NCI-H345 (cell line): Measurements from ENCODE around the gene RGS6.

Source experiments
- DNase-seq: peaks from one replicate; lab custom pipeline; 2025; lab: John Stamatoyannopoulos, UW

Gene RGS6

DNA sequence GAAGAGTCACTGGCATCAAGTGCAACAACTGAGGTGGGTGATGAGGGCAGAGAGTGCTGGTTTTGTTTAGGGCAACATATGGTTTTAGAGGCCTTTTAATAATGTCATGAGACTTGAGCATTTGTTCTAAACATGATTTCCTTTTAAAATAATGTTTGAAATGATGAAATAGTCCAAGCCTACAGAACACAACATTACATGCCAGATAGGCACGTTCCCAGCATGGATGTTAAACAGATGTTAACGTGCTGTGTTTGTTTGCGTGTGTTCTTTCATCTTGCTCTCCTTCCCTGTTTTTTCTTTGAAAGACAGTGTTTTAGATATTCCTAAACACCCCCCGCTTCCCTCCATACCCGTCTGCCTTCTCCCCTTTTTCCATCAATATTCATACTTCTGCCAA lies 82.3 kb downstream of the RGS6 start:
- no peak for DNase-seq

DNA sequence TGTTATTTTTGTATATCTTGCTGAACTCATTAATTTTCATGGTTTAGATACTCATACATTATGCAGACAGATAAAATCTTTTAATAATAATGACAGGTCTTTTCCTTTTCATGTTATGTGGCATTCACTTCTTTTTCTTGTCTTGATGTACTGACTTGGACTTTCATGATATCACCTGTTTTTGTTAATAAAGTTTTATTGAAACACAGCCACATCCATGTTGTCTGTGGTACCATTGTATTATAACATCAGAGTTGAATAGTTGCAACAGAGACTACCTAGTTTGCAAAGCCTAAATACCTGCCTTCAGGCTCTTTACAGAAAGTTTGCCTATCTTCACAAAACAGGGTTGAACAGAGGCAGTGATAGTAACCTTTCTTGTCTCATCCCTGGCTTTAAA lies 85.1 kb downstream of the RGS6 start:
- no peak for DNase-seq

DNA sequence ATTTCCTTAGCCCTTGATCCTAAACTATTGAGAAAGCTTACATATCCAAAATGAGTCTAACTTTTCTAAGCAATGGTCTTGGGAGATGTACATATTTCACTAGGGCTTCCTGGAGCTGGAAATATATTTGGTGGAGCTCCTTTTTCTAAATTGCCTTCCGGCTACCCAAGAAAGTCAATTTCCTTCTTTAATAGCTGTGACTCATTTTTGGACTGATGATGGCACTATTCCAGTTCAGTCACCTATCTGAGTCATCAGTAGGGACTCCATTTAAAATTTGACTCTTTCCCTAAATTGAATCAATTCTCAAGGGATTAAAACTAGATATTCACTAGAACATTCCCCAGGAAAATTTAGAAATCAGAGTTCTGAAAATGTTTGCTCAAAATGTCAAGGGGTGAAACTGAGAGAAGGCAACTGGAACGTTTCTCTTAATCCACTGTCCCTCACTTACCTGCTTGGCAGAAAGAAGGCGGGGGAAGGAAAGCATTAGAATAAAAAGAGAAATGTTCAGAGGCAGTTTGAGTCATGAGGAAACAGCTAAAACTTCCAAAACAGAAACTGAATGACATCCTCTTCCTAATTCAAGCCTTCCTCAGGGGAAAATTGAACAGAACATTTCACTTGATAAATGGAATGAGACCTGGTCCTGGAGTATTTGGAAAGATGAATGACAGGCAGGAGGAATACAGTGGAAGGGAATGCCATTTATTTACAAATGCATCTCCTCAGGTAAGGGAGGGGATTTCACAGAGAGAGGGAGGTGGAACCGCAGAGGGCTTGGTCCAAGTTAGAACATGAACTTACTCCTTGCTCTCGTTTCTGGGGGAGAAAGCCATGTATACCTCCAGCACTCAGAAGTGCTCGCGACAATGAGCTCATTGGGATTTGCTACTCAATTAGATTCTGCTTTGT lies 91.2 kb downstream of the RGS6 start:
- no peak for DNase-seq

DNA sequence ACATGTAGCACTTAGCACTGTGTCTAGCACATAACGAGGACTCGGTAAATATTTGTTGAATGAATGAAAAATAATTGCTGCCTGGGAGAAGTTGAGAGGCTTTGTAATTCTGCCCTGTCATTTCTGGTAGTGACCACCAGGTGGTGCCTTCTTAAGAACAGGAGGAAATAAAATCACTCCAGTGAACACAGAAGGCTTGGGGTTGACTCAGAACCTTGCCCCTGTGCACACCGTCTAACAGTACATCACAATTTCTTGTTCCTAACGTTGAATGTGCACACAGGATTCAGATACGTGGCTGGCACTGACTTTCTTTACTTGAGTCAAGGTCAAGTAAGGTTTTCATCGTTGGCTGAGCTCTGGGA lies 91.8 kb downstream of the RGS6 start:
- DNase-seq, result peak; percentile 49

DNA sequence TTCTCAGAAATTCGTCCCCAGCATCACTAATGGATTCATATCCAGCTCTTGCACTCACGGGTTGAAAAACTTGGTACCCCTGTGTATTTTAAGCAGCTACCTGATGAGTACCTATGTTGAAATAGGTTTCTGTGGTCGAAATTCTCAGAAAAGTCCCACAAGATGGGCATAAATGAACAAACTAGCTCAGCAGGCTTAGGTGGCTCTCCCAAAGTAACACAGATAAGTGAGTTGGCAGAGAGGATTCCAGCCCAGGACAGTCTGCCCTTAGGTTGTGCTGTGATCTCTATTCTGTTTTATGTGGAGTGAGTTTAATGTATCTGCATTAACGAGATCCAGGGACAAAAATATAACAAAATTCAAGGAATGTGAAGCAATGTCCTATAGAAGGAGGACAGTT lies 92.3 kb downstream of the RGS6 start:
- DNase-seq, result no peak

DNA sequence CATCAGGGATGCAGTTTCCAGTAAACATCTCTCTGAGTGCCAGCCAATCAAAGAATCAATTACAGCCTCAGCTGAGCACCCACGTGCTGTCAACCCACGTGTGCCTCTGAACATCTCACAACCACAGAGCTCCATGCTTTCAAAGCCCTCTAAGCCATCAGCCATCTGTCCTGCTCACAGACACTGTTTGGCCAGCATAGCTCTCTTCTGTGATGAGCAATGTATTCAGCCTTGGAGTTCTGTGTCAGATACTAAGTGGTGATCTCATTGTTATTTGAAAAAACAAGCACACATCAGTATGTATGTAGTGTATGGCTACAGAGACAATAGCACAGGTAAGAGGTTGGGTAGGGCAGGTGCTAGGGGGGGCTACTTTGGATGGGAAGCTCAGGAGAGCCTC lies 94.3 kb downstream of the RGS6 start:
- peak; percentile 58 for DNase-seq

DNA sequence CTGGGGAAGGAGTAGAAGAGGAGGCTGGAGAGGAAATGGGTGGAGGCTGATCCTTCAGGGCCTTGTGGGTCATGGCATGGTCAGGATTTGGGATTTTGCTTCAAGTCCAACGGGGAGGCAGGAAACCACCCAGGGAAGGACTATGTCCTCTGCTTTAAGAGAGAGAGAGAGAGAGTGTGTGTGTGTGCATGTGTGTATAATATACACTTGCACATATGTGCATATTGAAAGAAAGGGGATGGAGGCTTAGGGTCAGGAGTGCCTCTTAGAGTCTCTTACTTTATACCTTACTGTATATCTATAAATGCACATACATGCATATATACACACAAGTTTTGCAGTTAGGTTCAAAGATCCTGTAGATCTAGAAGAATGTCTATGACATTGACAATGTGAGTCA lies 94.8 kb downstream of the RGS6 start:
- DNase-seq, result no peak

DNA sequence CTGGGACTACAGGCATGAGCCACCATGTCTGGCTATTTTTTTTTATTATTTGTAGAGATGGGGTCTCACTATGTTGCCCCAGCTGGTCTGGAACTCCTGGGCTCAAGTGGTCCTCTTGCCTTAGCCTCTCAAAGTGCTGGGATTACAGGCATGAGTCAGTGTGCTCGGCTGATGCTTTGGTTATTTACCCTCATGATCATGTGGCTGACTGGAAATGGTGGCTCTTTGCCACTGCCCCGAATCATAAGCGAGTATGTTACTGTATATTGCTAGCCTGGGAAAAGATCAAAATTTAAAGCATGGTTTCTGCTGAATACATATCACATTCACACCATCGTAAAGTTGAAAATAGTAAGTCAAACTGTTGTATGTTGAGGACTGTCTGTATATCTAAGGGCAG lies 101.1 kb downstream of the RGS6 start:
- DNase-seq, result no peak

DNA sequence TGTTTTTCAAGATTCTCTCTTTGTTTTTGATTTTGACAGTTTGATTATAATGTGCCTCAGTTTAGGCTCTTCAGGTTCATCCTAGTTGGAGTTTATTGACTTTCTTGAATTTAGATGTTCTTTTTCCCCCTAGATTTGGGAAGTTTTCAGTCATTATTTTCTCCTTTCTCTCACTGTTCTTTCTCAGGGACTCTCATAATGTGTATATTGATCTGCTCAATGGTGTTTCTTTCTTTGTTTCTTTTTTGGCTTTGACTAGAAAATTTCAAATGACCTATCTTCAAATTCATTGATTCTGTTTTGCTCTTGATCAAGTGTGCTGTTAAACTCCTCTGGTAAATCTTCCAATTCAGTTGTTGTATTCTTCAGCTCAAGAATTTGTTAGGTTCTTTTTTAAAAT lies 108.3 kb downstream of the RGS6 start:
- no peak for DNase-seq

DNA sequence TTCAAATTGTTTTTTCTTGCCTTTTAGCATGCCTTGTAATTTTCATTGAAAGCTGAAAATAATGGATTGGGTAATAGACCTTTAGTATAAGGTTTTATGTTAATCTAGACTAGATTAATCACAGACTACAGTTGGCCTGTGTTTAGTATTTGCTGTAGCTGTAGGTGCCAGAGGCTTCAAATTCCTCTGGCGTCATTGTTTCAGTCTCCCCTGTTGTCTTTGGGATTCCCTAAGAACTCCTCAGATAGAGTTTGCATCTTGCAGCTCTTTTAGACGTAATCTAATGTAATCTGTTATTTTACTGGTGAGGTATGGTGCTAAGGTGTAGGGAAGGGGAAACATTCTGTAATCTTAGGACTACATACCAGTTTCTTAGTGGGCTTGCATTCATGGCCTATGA lies 113.0 kb downstream of the RGS6 start:
- DNase-seq, result no peak

DNA sequence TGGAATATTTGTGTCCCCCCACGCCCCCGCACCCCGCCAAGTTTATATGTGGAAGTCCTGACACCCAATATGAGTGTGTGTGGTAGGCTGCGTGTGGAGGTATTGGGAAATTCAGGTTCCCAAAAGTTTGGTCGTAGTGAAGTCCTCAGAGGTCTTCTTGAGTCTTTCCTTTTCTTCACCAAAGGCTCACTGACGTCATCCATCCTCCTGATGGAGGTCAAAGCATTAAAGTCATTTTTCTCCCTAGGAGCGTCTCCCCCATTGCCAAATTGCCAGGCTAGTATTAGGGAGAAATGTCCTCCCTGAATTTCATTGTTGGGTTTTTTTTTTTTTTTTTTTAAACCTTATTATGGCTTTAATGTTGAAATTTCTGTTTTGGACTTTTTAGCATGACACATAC lies 113.7 kb downstream of the RGS6 start:
- DNase-seq, result no peak

DNA sequence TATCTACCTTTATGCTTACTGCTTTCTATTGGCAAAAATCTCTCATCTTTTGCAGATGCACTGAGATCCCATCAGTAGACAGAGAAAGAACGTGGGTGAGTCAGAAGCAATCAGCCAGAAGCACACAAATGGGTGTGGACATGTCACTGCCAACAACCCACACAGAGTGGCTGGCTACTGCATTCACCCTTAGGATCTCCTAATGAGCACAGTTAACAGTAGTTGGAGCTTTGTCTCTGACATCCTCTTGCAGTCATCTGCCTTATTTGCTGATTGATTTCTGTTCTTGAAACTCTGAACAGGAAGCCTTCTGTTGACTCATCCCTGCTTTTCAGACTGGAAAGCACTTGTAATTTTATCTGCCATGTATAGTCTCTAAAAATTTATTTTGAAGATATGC lies 117.2 kb downstream of the RGS6 start:
- DNase-seq, result peak; percentile 49

DNA sequence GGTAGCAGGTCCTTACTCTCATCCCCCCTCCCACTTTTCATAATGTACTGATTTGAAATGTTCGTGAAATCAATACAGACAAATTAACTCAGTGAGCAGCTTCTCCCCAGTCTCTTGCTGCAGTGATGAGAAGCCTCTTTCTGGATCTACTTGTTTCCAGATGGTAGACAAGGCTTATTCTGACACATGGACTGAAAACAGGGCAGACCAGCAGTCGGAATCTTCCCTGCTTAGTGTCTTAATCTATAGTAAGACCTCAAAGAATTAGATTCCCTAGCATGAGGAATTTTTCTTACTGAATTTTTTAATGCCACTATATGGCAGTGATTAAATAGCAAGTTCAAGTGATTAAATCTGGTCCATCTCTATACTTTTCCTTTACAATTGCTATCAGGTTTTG lies 120.1 kb downstream of the RGS6 start:
- no peak for DNase-seq

DNA sequence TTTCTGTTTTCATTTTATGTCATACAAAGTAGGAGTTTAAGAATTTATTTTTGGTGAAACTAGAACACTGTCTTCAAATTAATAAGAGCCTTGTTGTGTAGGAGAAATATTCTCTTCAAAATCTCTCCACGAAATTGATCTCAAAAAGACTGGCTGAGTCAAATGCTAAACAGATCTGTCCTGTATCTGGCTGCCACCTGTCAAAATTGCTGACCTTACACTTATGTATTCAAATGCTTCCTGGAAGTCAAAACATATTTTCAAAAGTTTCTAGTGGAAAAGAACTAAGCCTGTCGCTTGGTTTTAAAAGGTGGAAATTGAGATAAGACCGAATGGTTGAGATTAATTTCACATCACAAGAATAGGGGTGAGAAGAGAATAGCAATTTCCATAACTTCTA lies 121.4 kb downstream of the RGS6 start:
- no peak for DNase-seq

DNA sequence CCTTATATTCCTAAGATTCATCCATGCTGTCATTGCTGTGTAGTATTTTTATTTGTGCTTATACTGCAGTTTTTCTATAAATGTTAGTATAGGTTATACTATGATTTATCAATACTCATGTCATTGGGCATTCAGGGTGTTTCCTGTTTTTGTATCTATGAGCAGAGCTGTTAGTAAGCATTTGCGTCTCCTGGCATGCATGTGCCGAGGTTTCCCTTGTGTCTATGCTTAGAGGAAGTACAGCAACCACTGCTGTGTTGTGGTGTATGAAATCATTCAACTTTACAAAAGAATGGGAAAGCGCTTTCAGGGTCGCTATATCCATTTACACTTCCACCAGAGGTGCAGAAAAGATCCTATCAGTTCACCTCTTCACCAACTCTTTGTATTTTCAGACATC lies 122.7 kb downstream of the RGS6 start:
- DNase-seq, result no peak

DNA sequence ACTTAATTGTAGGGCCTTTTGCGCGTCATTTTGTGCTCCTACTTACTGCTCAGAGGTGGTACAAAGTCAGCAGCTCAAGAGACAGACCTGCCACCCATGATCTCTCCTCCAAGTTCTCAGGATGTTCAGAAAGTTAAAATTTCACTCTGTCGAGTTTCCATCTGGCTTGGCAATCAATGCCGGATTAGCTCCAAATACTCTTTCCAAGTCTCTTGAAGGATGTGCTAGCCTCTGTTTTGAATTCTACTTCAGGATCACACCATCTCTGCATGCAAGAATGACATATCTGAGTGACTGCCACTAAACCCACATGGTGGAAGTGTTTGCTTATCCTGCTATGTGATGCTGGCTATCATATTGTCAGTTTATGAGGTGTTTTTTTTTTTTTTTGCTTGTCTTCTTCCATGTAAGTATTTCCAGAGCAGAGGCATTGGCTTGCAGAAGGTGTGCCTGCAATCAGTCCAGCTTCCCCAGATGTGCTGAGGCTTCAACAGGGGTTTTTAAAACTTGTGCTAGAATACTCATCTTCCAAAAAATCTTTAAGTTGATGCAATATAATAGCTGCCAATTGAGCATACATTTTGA lies 125.6 kb downstream of the RGS6 start:
- no peak for DNase-seq

DNA sequence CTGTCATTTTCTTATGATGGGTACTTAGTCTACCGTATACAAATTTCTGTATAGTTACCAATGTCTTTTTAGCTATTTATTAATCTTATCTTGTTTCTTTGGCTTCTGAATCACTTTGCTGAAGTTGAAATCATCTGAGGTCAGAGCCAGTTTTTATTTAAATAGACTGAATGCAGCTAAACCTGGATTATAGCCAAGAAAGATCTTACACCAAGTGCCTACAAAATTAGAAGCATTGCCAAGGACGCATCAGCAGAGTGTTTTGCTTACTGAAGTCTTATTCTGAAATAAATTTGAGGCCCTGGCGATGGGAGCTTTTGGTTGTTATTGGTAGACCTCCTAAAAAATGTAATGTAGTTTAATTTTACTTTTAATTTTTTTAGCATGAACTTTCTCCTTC lies 128.2 kb downstream of the RGS6 start:
- DNase-seq, result peak; percentile 37

DNA sequence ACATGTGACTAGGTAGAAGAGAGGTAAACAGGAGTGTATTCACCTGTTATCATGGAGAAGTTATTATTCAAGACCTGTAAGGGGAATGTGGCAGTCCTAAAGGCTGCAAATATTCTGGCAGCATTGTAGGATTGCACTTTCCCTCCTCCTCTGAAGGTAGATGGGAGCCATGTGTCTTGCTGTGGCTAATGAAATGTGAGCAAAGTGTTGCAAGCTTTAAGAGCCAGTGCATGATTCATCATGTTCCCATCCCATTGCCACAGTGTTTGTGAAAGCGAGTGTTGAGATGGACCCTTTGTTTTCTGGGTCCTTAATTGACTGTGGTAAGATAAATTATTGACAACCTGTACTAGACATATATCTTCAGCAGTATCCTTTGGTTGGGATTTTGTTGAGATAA lies 128.7 kb downstream of the RGS6 start:
- DNase-seq, result no peak

DNA sequence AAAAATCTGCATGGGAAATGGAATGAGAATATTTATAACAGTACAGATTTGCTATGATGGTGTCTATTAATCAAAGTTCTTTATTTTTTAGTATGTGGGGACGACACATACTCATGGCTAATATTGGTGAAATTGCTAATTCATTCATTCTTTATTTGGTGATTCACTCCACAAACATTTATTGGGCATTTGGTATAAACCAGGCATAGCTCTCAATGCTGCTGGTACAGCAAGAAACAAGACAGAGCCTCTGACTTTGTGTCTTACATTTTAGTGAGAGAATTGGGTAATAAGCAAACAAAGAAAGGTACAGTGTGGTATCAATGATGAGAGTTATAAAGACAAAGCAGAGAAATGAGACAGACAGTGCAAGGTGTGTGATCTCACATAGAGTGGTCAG lies 129.5 kb downstream of the RGS6 start:
- no peak for DNase-seq

DNA sequence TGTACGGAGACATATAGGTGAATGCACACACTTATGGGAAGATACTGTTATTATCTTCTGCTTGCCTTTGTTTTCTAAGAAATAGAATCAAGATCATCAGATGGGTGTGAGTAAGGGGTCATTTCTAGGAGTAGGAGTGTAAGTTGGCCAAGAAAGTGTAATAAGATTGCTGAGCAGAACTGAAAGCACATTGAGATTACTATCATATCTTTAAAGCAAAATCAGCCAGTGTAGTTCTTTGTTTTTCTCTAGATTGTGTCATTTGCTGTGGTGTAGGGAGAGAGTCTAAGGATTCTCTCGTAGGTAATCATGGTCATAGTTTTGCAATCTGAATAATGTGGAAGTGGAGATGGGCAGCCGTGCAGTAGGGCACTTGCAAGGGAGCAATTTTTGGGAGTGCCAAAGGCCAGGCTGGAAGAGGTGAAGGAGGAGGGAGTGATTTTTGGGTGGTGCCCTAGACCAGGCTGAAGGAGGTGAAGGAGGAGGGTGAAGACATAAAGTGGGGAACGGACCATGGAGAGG lies 131.6 kb downstream of the RGS6 start:
- no peak for DNase-seq

DNA sequence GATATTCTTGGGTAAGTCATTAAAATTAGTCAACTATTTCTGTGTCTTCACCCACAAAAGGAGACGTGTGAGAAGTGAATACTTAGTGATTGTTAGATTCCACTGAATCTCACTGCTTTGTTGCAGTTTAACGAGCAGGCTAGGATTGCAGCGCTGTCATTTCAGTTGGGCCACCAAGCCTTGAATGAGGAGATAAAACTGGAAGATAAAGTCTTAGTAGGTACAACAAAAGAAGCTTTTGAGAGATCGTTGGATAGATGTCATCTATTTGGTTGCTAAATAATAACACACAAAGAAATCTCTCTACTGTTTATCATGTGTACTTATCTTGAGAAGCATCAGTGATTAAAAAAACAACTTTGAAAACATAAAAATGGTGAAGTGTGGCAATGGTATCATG lies 132.3 kb downstream of the RGS6 start:
- no peak for DNase-seq

DNA sequence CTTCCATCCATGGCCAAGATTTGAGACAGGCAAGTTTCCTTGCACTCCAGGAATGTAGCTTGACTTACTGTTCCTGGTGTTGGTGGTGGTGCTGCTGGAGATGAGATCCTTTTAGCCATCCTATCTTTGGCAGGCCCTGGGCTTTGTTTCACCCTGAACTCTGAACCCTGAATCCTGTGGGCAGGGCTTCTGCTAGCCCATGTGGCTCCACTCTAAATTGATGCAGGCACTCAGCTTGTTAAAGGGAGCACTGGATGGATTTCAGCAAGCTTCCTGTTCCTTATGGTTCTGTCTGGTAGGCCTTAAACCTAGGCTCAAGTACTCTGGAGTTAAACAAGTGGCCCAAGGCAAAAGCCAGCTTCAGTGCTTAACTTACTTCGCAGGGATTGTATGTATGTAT lies 138.2 kb downstream of the RGS6 start:
- no peak for DNase-seq

DNA sequence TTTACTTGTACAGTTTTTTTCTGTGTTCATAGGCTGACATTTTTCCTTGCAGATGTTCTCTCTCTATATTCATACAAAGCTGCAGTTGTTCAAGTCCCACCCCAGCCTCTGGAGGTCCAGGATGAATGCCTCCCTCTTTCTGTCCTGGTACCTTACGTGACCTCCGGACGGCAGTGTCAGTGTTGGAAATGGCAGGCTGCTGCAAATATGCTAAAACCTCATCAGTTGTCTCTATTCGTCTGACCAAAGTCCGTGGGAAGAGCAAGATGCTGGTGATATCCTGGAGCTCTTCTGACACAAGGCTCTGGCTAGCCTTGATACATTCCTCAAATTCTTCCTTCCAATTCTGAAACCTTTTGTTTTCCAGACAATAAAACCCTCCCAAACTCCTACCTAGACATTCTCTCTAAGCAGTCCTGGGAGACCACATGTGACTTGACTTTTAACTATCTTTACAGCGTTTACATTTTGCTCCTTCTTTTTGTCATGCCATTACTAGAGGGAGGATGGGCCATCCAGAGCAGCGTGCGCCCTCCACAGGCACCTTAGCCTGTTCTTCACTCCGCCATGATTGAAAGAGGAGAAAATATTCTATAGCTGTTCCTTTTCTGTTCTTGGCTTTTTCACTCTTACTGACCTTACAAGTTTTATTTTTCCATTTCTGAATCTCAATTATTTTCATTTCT lies 143.6 kb downstream of the RGS6 start:
- DNase-seq, result no peak
